HG02852 (cell line): Measurements from ENCODE around the gene GTF3C4.

Source experiments
- ATAC-seq: cut with Tn5 transposase; IDR thresholded peaks from one replicate; pipeline ENCODE4 v1.9.1; 2021; ENCODE audit warnings: mild to moderate bottlenecking, moderate library complexity; ENCODE audit not compliant: unreplicated experiment

GTF3C4 gene

GRCh38 chr9:132647806-132648205 is 22.5 kb upstream of the GTF3C4 start:
- no peak for ATAC-seq

- ATAC-seq = no peak
These were observed 22.0 kb upstream of the GTF3C4 start for GRCh38 chr9:132648283-132648682.

- ATAC-seq = no peak
These were observed 21.6 kb upstream of the GTF3C4 start for GRCh38 chr9:132648685-132649084.

- no peak for ATAC-seq
These were observed 19.0 kb upstream of the GTF3C4 start for GRCh38 chr9:132651259-132651658.

GRCh38 chr9:132656299-132656698 is 14.0 kb upstream of the GTF3C4 start:
- no peak for ATAC-seq

- ATAC-seq = no peak
These were observed 7.9 kb upstream of the GTF3C4 start for GRCh38 chr9:132662152-132662945.

GRCh38 chr9:132663117-132663516 is 7.1 kb upstream of the GTF3C4 start:
- ATAC-seq = no peak

- ATAC-seq = no peak
These were observed 6.4 kb upstream of the GTF3C4 start for GRCh38 chr9:132663851-132664250.

GRCh38 chr9:132669319-132669697 is 956 bp upstream of the GTF3C4 start:
- no peak for ATAC-seq

GRCh38 chr9:132669698-132670456 is 387 bp upstream of the GTF3C4 start, which contains the start of gene DDX31:
TSS of gene DDX31 (minus strand) at chr9:132669983. CDS start at chr9:132669934, 49 bp downstream.
- peak; percentile 82 for ATAC-seq

- ATAC-seq = no peak
These were observed 1.6 kb downstream of the GTF3C4 start for GRCh38 chr9:132671620-132672412.

- ATAC-seq = no peak
These were observed 2.1 kb downstream of the GTF3C4 start for GRCh38 chr9:132672413-132672690.

GRCh38 chr9:132673355-132673754 is 3.1 kb downstream of the GTF3C4 start:
- ATAC-seq = no peak

- ATAC-seq = no peak
These were observed 4.2 kb downstream of the GTF3C4 start for GRCh38 chr9:132674485-132674884.

GRCh38 chr9:132677976-132678375 is 7.7 kb downstream of the GTF3C4 start:
- no peak for ATAC-seq

- ATAC-seq = no peak
These were observed 9.8 kb downstream of the GTF3C4 start for GRCh38 chr9:132679946-132680625.

GRCh38 chr9:132681561-132681960 is 11.3 kb downstream of the GTF3C4 start:
- no peak for ATAC-seq

GRCh38 chr9:132683873-132684272 is 13.6 kb downstream of the GTF3C4 start:
- ATAC-seq = no peak

- no peak for ATAC-seq
These were observed 20.4 kb downstream of the GTF3C4 start for GRCh38 chr9:132690696-132691095.

- ATAC-seq = no peak
These were observed 23.9 kb downstream of the GTF3C4 start for GRCh38 chr9:132694144-132694543.

GRCh38 chr9:132697230-132697629 is 27.0 kb downstream of the GTF3C4 start:
- no peak for ATAC-seq
